ENCODE data around the gene ORMDL2. TPM values are rescaled to one million over a fixed set of nuclear protein-coding genes. Genes with fewer than 3 reads are reported as not detected.

ORMDL2 gene
- total RNA-seq, 3 donors from 2014 or later, result 42.1 to 97.8 (median 74.2) TPM

Other genes starting within 250 kb of the ORMDL2 start
- not detected for gene OR2AP1, start 245.6 kb upstream of the ORMDL2 start, total RNA-seq
- gene OR10P1, start 181.1 kb upstream of the ORMDL2 start, total RNA-seq, result not detected
- gene ITGA7, start 110.1 kb upstream of the ORMDL2 start, total RNA-seq, result 100 to 1,000 TPM in 1 of 3 donors, 10 to 100 TPM in 2; 16.5 to 449 (median 46.0) TPM
- 100 to 1,000 TPM; 201 to 285 (median 241) TPM for gene BLOC1S1, start 102.0 kb upstream of the ORMDL2 start, total RNA-seq
- gene RDH5, start 97.6 kb upstream of the ORMDL2 start, total RNA-seq, result 10 to 100 TPM; 21.5 to 48.1 (median 35.8) TPM
- 1,000 to 10,000 TPM in 2 of 3 donors, 100 to 1,000 TPM in 1; 992 to 1,177 (median 1,016) TPM for gene CD63, start 89.0 kb upstream of the ORMDL2 start, total RNA-seq
- gene GDF11, start 74.9 kb upstream of the ORMDL2 start, total RNA-seq, result 10 to 100 TPM in 1 of 3 donors, 1 to 10 TPM in 2; 1.0 to 13.8 (median 2.8) TPM
- gene SARNP, start 317 bp upstream of the ORMDL2 start, total RNA-seq, result 10 to 100 TPM; 38.7 to 45.9 (median 41.3) TPM
- 10 to 100 TPM; 26.6 to 30.8 (median 27.7) TPM for gene DNAJC14, start 11.5 kb downstream of the ORMDL2 start, total RNA-seq
- gene MMP19, start 24.9 kb downstream of the ORMDL2 start, total RNA-seq, result 1 to 10 TPM; 1.7 to 6.6 (median 5.0) TPM
- gene PYM1, start 109.9 kb downstream of the ORMDL2 start, total RNA-seq, result 10 to 100 TPM; 29.7 to 48.8 (median 45.7) TPM
- gene DGKA, start 113.1 kb downstream of the ORMDL2 start, total RNA-seq, result 100 to 1,000 TPM in 1 of 3 donors, 10 to 100 TPM in 2; 82.6 to 148 (median 97.0) TPM
- 1 to 10 TPM; 1.3 to 4.4 (median 3.4) TPM for gene PMEL, start 148.0 kb downstream of the ORMDL2 start, total RNA-seq
- gene CDK2, start 148.8 kb downstream of the ORMDL2 start, total RNA-seq, result 10 to 100 TPM; 17.1 to 22.1 (median 20.8) TPM
- gene RAB5B, start 156.0 kb downstream of the ORMDL2 start, total RNA-seq, result 100 to 1,000 TPM; 131 to 179 (median 173) TPM
- 10 to 100 TPM; 29.2 to 32.0 (median 30.4) TPM for gene SUOX, start 179.2 kb downstream of the ORMDL2 start, total RNA-seq
- 1 to 10 TPM; 3.5 to 9.1 (median 7.2) TPM for gene IKZF4, start 203.0 kb downstream of the ORMDL2 start, total RNA-seq
- 10 to 100 TPM; 28.8 to 81.1 (median 34.5) TPM for gene RPS26, start 223.9 kb downstream of the ORMDL2 start, total RNA-seq

All from mucosa of descending colon (tissue), 3 donors.